SK-N-MC (cell line): Measurements from ENCODE around the gene YBX2.

Source experiments
- EZH2 ChIP-seq: fragments of 200-600 bp; sonication (generic); IDR thresholded peaks from one replicate; pipeline ENCODE4 v1.6.1; 2017; ENCODE audit warnings: antibody characterized with exemption
- POLR2AphosphoS5 ChIP-seq: IDR thresholded peaks from 2 replicates; pipeline ENCODE4 v1.6.1; 2012; ENCODE audit warnings: mild to moderate bottlenecking, low read depth, low read length, borderline replicate concordance

GRCh38 chr17:7317161-7317803 lies 22.8 kb upstream of the YBX2 start:
- no peak for TF ChIP-seq EZH2
- no peak for TF ChIP-seq POLR2AphosphoS5
